C4-2B (cell line): ENCODE measurements around the gene OXSR1.

Experiments used
- H3K27ac ChIP-seq: fragments of 450-650 bp; 2 replicates; pipeline ENCODE4 v1.5.1; 2017
- CTCF ChIP-seq: fragments of 450-650 bp; conservative IDR thresholded peaks from 2 replicates; pipeline ENCODE4 v1.5.1; 2017; ENCODE audit warnings: mild to moderate bottlenecking
- ZFX ChIP-seq: fragments of 450-650 bp; IDR thresholded peaks from 2 replicates; pipeline ENCODE4 v1.6.1; 2017

Gene OXSR1

GRCh38 chr3:38207254-38208003, 42.1 kb downstream of the OXSR1 start:
- no peak for TF ChIP-seq CTCF
- no peak for TF ChIP-seq ZFX
- H3K27ac ChIP-seq = no peak overlapping the region

- TF ChIP-seq CTCF (no peak), ZFX (no peak)
- H3K27ac ChIP-seq = no peak overlapping the region
Observed at GRCh38 chr3:38210141-38210757, 44.9 kb downstream of the OXSR1 start.

GRCh38 chr3:38212141-38212540, 46.8 kb downstream of the OXSR1 start:
- H3K27ac ChIP-seq = no peak overlapping the region
- no peak for TF ChIP-seq ZFX

GRCh38 chr3:38214560-38214959, 49.2 kb downstream of the OXSR1 start:
- TF ChIP-seq CTCF (no peak), ZFX (no peak)

GRCh38 chr3:38219609-38220197, 54.4 kb downstream of the OXSR1 start:
- TF ChIP-seq CTCF = no peak
- no peak for TF ChIP-seq ZFX
- no peak overlapping the region for H3K27ac ChIP-seq

More at GRCh38 chr3:38214560-38214959, 49.2 kb downstream of the OXSR1 start:
- no peak overlapping the region for H3K27ac ChIP-seq

GRCh38 chr3:38221005-38221404, 55.7 kb downstream of the OXSR1 start:
- TF ChIP-seq ZFX (no peak), CTCF (no peak)
- no peak overlapping the region for H3K27ac ChIP-seq

GRCh38 chr3:38222032-38222634, 56.8 kb downstream of the OXSR1 start:
- H3K27ac ChIP-seq = no peak overlapping the region
- TF ChIP-seq CTCF = no peak
- TF ChIP-seq ZFX = no peak
